KMS-11 (cell line): ENCODE data around the gene SPACA6.
"Not testable (repeated sequence)": the region's sequence is repeated elsewhere in the genome, so short reads cannot be mapped to it uniquely, and the experiment has no call there.

Experiments used
- H2AFZ ChIP-seq: fragments of 200-600 bp; sonication (generic); 2 replicates; pipeline ENCODE4 v1.6.1; 2016; ENCODE audit warnings: antibody characterized with exemption, mixed run types, low read depth
- H3K27ac ChIP-seq: fragments of 200-600 bp; sonication (generic); 2 replicates; pipeline ENCODE4 v1.6.1; 2016; ENCODE audit warnings: mild to moderate bottlenecking, mixed run types
- H3K27me3 ChIP-seq: fragments of 200-600 bp; sonication (generic); 2 replicates; pipeline ENCODE4 v1.6.1; 2017; ENCODE audit warnings: mild to moderate bottlenecking, low read depth, mixed run types, moderate library complexity; ENCODE audit not compliant: insufficient read depth
- H3K36me3 ChIP-seq: fragments of 200-600 bp; sonication (generic); 2 replicates; pipeline ENCODE4 v1.6.1; 2017; ENCODE audit warnings: mild to moderate bottlenecking, mixed run types; ENCODE audit not compliant: insufficient read depth
- H3K4me1 ChIP-seq: fragments of 200-600 bp; sonication (generic); 2 replicates; pipeline ENCODE4 v1.6.1; 2016; ENCODE audit warnings: mild to moderate bottlenecking, low read depth, mixed run types; ENCODE audit not compliant: poor library complexity, severe bottlenecking
- H3K4me2 ChIP-seq: fragments of 200-600 bp; sonication (generic); 2 replicates; pipeline ENCODE4 v1.7.0; 2016; ENCODE audit warnings: mild to moderate bottlenecking, mixed run types
- H3K4me3 ChIP-seq: fragments of 200-600 bp; sonication (generic); IDR thresholded peaks from 2 replicates; pipeline ENCODE4 v1.6.1; 2017; ENCODE audit warnings: low read depth, low read length, mixed read lengths; ENCODE audit not compliant: insufficient read depth
- H3K79me2 ChIP-seq: fragments of 200-600 bp; sonication (generic); 2 replicates; pipeline ENCODE4 v1.6.1; 2016; ENCODE audit warnings: low read depth, mixed run types; ENCODE audit not compliant: insufficient read depth
- H3K9ac ChIP-seq: fragments of 200-600 bp; sonication (generic); 2 replicates; pipeline ENCODE4 v1.6.1; 2016; ENCODE audit warnings: mild to moderate bottlenecking, mixed run types
- H4K20me1 ChIP-seq: fragments of 200-600 bp; sonication (generic); 2 replicates; pipeline ENCODE4 v1.6.1; 2016; ENCODE audit warnings: mild to moderate bottlenecking, mixed run types; ENCODE audit not compliant: insufficient read depth
- CTCF ChIP-seq: fragments of 200-600 bp; sonication (generic); conservative IDR thresholded peaks from 2 replicates; pipeline ENCODE4 v1.6.1; 2017; ENCODE audit warnings: low read depth, mild to moderate bottlenecking, antibody characterized with exemption, low read length, moderate library complexity, mixed read lengths

The SPACA6 gene

GRCh38 chr19:51668216-51668615, 24.9 kb upstream of the SPACA6 start:
- Histone ChIP-seq H3K4me2 (no peak overlapping the region), H3K27ac (no peak overlapping the region), H3K27me3 (no peaks in the 10 kb centered on the region), H3K4me1 (no peaks in the 10 kb centered on the region), H3K79me2 (no peaks in the 10 kb centered on the region), H2AFZ (no peak overlapping the region), H3K9ac (no peak overlapping the region), H4K20me1 (no peaks in the 10 kb centered on the region), H3K4me3 (no peak overlapping the region), H3K36me3 (no peaks in the 10 kb centered on the region)
- TF ChIP-seq CTCF: no peak

GRCh38 chr19:51675911-51676565, 17.1 kb upstream of the SPACA6 start:
- not testable (repeated sequence) for H3K4me2 ChIP-seq, H3K36me3 ChIP-seq, H3K79me2 ChIP-seq, H3K4me1 ChIP-seq, H2AFZ ChIP-seq, H4K20me1 ChIP-seq, H3K27ac ChIP-seq, H3K4me3 ChIP-seq, H3K27me3 ChIP-seq, H3K9ac ChIP-seq
- peak; percentile 31; the same call in 1 of the 2 replicates for TF ChIP-seq CTCF

- no peak overlapping the region for H2AFZ ChIP-seq
- no peaks in the 10 kb centered on the region for H3K27me3 ChIP-seq
- no peak overlapping the region for H3K27ac ChIP-seq
- no peak overlapping the region for H3K4me2 ChIP-seq
- H3K4me3 ChIP-seq: no peak overlapping the region
- no peaks in the 10 kb centered on the region for H3K4me1 ChIP-seq
- H3K79me2 ChIP-seq: no peaks in the 10 kb centered on the region
- no peaks in the 10 kb centered on the region for H3K36me3 ChIP-seq
- no peaks in the 10 kb centered on the region for H4K20me1 ChIP-seq
- TF ChIP-seq CTCF: no peak
- H3K9ac ChIP-seq: no peak overlapping the region
These were observed 16.5 kb upstream of the SPACA6 start for GRCh38 chr19:51676566-51677083.

- no peak overlapping the region for H3K4me2 ChIP-seq
- H3K9ac ChIP-seq: no peak overlapping the region
- H3K79me2 ChIP-seq: no peaks in the 10 kb centered on the region
- no peaks in the 10 kb centered on the region for H3K4me1 ChIP-seq
- H2AFZ ChIP-seq: no peak overlapping the region
- no peak for TF ChIP-seq CTCF
- H3K27me3 ChIP-seq: no peaks in the 10 kb centered on the region
- no peaks in the 10 kb centered on the region for H4K20me1 ChIP-seq
- no peaks in the 10 kb centered on the region for H3K36me3 ChIP-seq
- no peak overlapping the region for H3K4me3 ChIP-seq
- H3K27ac ChIP-seq: no peak overlapping the region
These were observed 12.7 kb upstream of the SPACA6 start for GRCh38 chr19:51680474-51680873.
